HUES64 (cell line): ENCODE data around the gene SMURF2.

Experiments
- H3K27ac ChIP-seq: 2 replicates; pipeline ENCODE4 v1.7.0; 2013; ENCODE audit warnings: low read depth, low read length, inconsistent platforms
- H3K27me3 ChIP-seq: 2 replicates; pipeline ENCODE4 v1.6.1; 2013; ENCODE audit warnings: mild to moderate bottlenecking, low read length; ENCODE audit not compliant: insufficient read depth
- H3K36me3 ChIP-seq: 2 replicates; pipeline ENCODE4 v1.6.1; 2013; ENCODE audit warnings: mild to moderate bottlenecking, low read length; ENCODE audit not compliant: insufficient read depth
- H3K4me1 ChIP-seq: 2 replicates; pipeline ENCODE4 v1.6.1; 2013; ENCODE audit warnings: mild to moderate bottlenecking, low read length, moderate library complexity; ENCODE audit not compliant: insufficient read depth
- H3K4me3 ChIP-seq: 2 replicates; pipeline ENCODE4 v1.5.1; 2013; ENCODE audit warnings: mild to moderate bottlenecking, low read length, moderate library complexity
- H3K9ac ChIP-seq: 2 replicates; pipeline ENCODE4 v1.6.1; 2013; ENCODE audit warnings: mild to moderate bottlenecking, low read depth, low read length
- H3K9me3 ChIP-seq: 2 replicates; pipeline ENCODE4 v1.6.1; 2013; ENCODE audit warnings: low read depth, low read length; ENCODE audit not compliant: insufficient read depth
- WGBS: fragments of 150-250, 120-280 bp; methylation state at CpG from one replicate; pipeline ENCODE4 v1.1.7; 2013; ENCODE audit warnings: missing lambda C conversion rate; 5-methylcytosine and 5-hydroxymethylcytosine counted together

The SMURF2 gene

GRCh38 chr17:64534187-64534586 is 127.9 kb downstream of the SMURF2 start:
- H3K4me3 ChIP-seq: no peak overlapping the region
- 93% methylated on average over 3 of the region's 3 CpGs for WGBS

GRCh38 chr17:64533784-64534183 is 128.3 kb downstream of the SMURF2 start:
- Histone ChIP-seq H3K27ac (no peak overlapping the region), H3K36me3 (peaks cover 98% of the 10 kb centered on the region), H3K4me1 (no peaks in the 10 kb centered on the region), H3K27me3 (no peaks in the 10 kb centered on the region), H3K9ac (no peak overlapping the region), H3K4me3 (no peak overlapping the region), H3K9me3 (no peaks in the 10 kb centered on the region)
- WGBS: 96% methylated on average over 2 of the region's 2 CpGs

More at GRCh38 chr17:64534187-64534586, 127.9 kb downstream of the SMURF2 start:
- no peaks in the 10 kb centered on the region for H3K9me3 ChIP-seq
- H3K36me3 ChIP-seq: peaks cover 97% of the 10 kb centered on the region
- H3K27ac ChIP-seq: no peak overlapping the region
- H3K9ac ChIP-seq: no peak overlapping the region
- H3K27me3 ChIP-seq: no peaks in the 10 kb centered on the region
- no peaks in the 10 kb centered on the region for H3K4me1 ChIP-seq

- H3K27me3 ChIP-seq: no peaks in the 10 kb centered on the region
- H3K4me1 ChIP-seq: no peaks in the 10 kb centered on the region
- H3K4me3 ChIP-seq: no peak overlapping the region
- 96% methylated on average over 5 of the region's 5 CpGs for WGBS
- H3K27ac ChIP-seq: no peak overlapping the region
- H3K9me3 ChIP-seq: no peaks in the 10 kb centered on the region
- H3K36me3 ChIP-seq: peaks cover 100% of the 10 kb centered on the region
- H3K9ac ChIP-seq: no peak overlapping the region
Measured at GRCh38 chr17:64532409-64532808, 129.7 kb downstream of the SMURF2 start.

- WGBS: 96% methylated on average over 5 of the region's 5 CpGs
- H3K27ac ChIP-seq: no peak overlapping the region
- H3K27me3 ChIP-seq: no peaks in the 10 kb centered on the region
- H3K9ac ChIP-seq: no peak overlapping the region
- H3K36me3 ChIP-seq: peaks cover 100% of the 10 kb centered on the region
- no peaks in the 10 kb centered on the region for H3K9me3 ChIP-seq
- no peak overlapping the region for H3K4me3 ChIP-seq
- H3K4me1 ChIP-seq: no peaks in the 10 kb centered on the region
Measured at GRCh38 chr17:64531955-64532371, 130.1 kb downstream of the SMURF2 start.

- peaks cover 98% of the 10 kb centered on the region for H3K36me3 ChIP-seq
- WGBS: over 99% methylated on average over 4 of the region's 5 CpGs
Measured at GRCh38 chr17:64529221-64529620, 132.9 kb downstream of the SMURF2 start.

GRCh38 chr17:64527914-64528313 is 134.2 kb downstream of the SMURF2 start:
- Histone ChIP-seq H3K27ac (no peak overlapping the region), H3K9me3 (no peaks in the 10 kb centered on the region), H3K4me3 (no peak overlapping the region), H3K9ac (no peak overlapping the region), H3K36me3 (peaks cover 98% of the 10 kb centered on the region), H3K27me3 (no peaks in the 10 kb centered on the region), H3K4me1 (no peaks in the 10 kb centered on the region)
- 99% methylated on average over 2 of the region's 2 CpGs for WGBS

More at GRCh38 chr17:64529221-64529620, 132.9 kb downstream of the SMURF2 start:
- no peak overlapping the region for H3K9ac ChIP-seq
- no peak overlapping the region for H3K27ac ChIP-seq
- no peaks in the 10 kb centered on the region for H3K4me1 ChIP-seq
- no peaks in the 10 kb centered on the region for H3K9me3 ChIP-seq
- no peak overlapping the region for H3K4me3 ChIP-seq
- no peaks in the 10 kb centered on the region for H3K27me3 ChIP-seq

GRCh38 chr17:64520359-64520758 is 141.7 kb downstream of the SMURF2 start:
- H3K9ac ChIP-seq: no peak overlapping the region
- H3K36me3 ChIP-seq: peaks cover 97% of the 10 kb centered on the region
- no peaks in the 10 kb centered on the region for H3K4me1 ChIP-seq
- no peaks in the 10 kb centered on the region for H3K9me3 ChIP-seq
- H3K4me3 ChIP-seq: no peak overlapping the region
- no peaks in the 10 kb centered on the region for H3K27me3 ChIP-seq
- H3K27ac ChIP-seq: no peak overlapping the region
- WGBS: 95% methylated on average over 6 of the region's 6 CpGs

GRCh38 chr17:64519601-64520000 is 142.5 kb downstream of the SMURF2 start:
- no peak overlapping the region for H3K4me3 ChIP-seq
- no peak overlapping the region for H3K9ac ChIP-seq
- no peak overlapping the region for H3K27ac ChIP-seq
- H3K4me1 ChIP-seq: no peaks in the 10 kb centered on the region
- no peaks in the 10 kb centered on the region for H3K27me3 ChIP-seq
- H3K9me3 ChIP-seq: no peaks in the 10 kb centered on the region
- 96% methylated on average over 6 of the region's 6 CpGs for WGBS
- H3K36me3 ChIP-seq: peaks cover 98% of the 10 kb centered on the region

GRCh38 chr17:64515829-64516228 is 146.3 kb downstream of the SMURF2 start:
- Histone ChIP-seq H3K4me3 (no peak overlapping the region), H3K9me3 (no peaks in the 10 kb centered on the region), H3K27me3 (no peaks in the 10 kb centered on the region), H3K27ac (no peak overlapping the region), H3K9ac (no peak overlapping the region), H3K36me3 (peaks cover 98% of the 10 kb centered on the region), H3K4me1 (no peaks in the 10 kb centered on the region)
- WGBS: 88% methylated on average over 1 of the region's 1 CpG

- Histone ChIP-seq H3K9ac (no peak overlapping the region), H3K4me3 (no peak overlapping the region), H3K27ac (no peak overlapping the region), H3K27me3 (no peaks in the 10 kb centered on the region), H3K36me3 (peaks cover 98% of the 10 kb centered on the region), H3K4me1 (no peaks in the 10 kb centered on the region), H3K9me3 (no peaks in the 10 kb centered on the region)
- WGBS: 93% methylated on average over 2 of the region's 2 CpGs
Measured at GRCh38 chr17:64515419-64515818, 146.7 kb downstream of the SMURF2 start.

GRCh38 chr17:64509179-64509578 is 152.9 kb downstream of the SMURF2 start:
- H3K9ac ChIP-seq: no peak overlapping the region
- H3K36me3 ChIP-seq: peaks cover 71% of the 10 kb centered on the region
- peak overlapping the region; percentile 17; the same call in 1 of the 2 replicates for H3K4me3 ChIP-seq
- H3K4me1 ChIP-seq: peaks cover 18% of the 10 kb centered on the region; the same call in 1 of the 2 replicates
- no peaks in the 10 kb centered on the region for H3K9me3 ChIP-seq
- no peaks in the 10 kb centered on the region for H3K27me3 ChIP-seq
- 96% methylated on average over 6 of the region's 6 CpGs for WGBS
- H3K27ac ChIP-seq: no peak overlapping the region

GRCh38 chr17:64508683-64509082 is 153.4 kb downstream of the SMURF2 start:
- H3K4me3 ChIP-seq: peak overlapping the region; percentile 95
- peaks cover 22% of the 10 kb centered on the region; the same call in 1 of the 2 replicates for H3K4me1 ChIP-seq
- peaks cover 71% of the 10 kb centered on the region for H3K36me3 ChIP-seq
- H3K9me3 ChIP-seq: no peaks in the 10 kb centered on the region
- no peaks in the 10 kb centered on the region for H3K27me3 ChIP-seq
- 96% methylated on average over 2 of the region's 2 CpGs for WGBS
- peak overlapping the region; percentile 100; the same call in 1 of the 2 replicates for H3K9ac ChIP-seq
- H3K27ac ChIP-seq: no peak overlapping the region
